ENCODE data around the gene CEP350. TPM values are rescaled to one million over a fixed set of nuclear protein-coding genes. Genes with fewer than 3 reads are reported as not detected.

CEP350 gene
- total RNA-seq, 1 experiment from 2014 or later, result 41.1 TPM

DNA sequence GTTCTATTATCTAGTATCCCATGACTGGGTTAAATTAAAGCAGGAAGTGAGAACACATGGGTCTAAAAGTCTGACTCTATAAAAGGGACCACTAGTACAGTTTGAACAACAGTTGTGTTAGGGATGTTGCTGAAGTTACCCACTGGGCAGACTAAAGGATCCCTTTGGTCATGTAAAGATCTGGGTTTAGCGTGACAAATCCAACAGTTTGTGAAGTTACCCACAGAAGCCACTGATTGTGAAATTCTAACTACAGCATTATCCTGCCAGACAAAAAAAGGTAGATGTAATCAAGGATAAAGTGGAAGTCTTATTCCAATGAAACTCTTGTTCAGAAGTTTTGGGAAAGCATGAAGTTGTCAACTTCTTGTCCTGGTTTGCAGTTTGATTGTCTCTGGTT is 205.7 kb downstream of the CEP350 start:
- in situ Hi-C loops (cut with HindIII; ENCODE audit: low pct_unique_long_range_greater_than_20kb, low sequenced_read_pairs), result no loop called here
- ChIA-PET CTCF (no interaction called here), POLR2A (no interaction called here)
- Histone ChIP-seq H3K36me3 (ENCODE audit: control insufficient read depth, insufficient read depth, low read length) (no peaks in the 10 kb centered on the region; the same call in none of the 2 replicates), H3K27ac (ENCODE audit: low read length) (no peak overlapping the region), H3K27me3 (ENCODE audit: control insufficient read depth, insufficient read depth, low read length) (no peaks in the 10 kb centered on the region), H3K9me3 (ENCODE audit: control insufficient read depth, insufficient read depth, low read depth, low read length) (no peaks in the 10 kb centered on the region), H3K4me1 (ENCODE audit: control insufficient read depth, insufficient read depth, low read length) (peaks cover 23% of the 10 kb centered on the region), H3K4me3 (ENCODE audit: low read depth in 2 of 2, low read length in 2 of 2) (no peak overlapping the region)
- ATAC-seq (no peak), DNase-seq (ENCODE audit: low read depth, low spot score) (no peak)
- BruUV-seq (replicated peaks), result no TSS peak
- intact Hi-C loops (cut with micrococcal nuclease; ENCODE audit: unreplicated experiment), result no loop called here
- TF ChIP-seq POLR2AphosphoS5 (IDR thresholded peaks at IDR 0.05; ENCODE audit: low read depth, low read length) (no peak), CTCF (IDR thresholded peaks at IDR 0.05) (no peak), SIN3A (IDR thresholded peaks at IDR 0.05; ENCODE audit: borderline replicate concordance, insufficient read depth, low read depth, low read length) (no peak), TCF7L2 (IDR thresholded peaks at IDR 0.05; ENCODE audit: low read depth, low read length) (no peak)
- TF ChIP-seq, protein P1, sequence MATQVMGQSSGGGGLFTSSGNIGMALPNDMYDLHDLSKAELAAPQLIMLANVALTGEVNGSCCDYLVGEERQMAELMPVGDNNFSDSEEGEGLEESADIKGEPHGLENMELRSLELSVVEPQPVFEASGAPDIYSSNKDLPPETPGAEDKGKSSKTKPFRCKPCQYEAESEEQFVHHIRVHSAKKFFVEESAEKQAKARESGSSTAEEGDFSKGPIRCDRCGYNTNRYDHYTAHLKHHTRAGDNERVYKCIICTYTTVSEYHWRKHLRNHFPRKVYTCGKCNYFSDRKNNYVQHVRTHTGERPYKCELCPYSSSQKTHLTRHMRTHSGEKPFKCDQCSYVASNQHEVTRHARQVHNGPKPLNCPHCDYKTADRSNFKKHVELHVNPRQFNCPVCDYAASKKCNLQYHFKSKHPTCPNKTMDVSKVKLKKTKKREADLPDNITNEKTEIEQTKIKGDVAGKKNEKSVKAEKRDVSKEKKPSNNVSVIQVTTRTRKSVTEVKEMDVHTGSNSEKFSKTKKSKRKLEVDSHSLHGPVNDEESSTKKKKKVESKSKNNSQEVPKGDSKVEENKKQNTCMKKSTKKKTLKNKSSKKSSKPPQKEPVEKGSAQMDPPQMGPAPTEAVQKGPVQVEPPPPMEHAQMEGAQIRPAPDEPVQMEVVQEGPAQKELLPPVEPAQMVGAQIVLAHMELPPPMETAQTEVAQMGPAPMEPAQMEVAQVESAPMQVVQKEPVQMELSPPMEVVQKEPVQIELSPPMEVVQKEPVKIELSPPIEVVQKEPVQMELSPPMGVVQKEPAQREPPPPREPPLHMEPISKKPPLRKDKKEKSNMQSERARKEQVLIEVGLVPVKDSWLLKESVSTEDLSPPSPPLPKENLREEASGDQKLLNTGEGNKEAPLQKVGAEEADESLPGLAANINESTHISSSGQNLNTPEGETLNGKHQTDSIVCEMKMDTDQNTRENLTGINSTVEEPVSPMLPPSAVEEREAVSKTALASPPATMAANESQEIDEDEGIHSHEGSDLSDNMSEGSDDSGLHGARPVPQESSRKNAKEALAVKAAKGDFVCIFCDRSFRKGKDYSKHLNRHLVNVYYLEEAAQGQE (IDR thresholded peaks at IDR 0.05; ENCODE audit: insufficient read depth in 1 of 2, low read depth in 2 of 2, low read length in 1 of 2), result no peak

GRCh38 chr1:180163041-180163440 is 208.4 kb downstream of the CEP350 start:
- TF ChIP-seq, protein P1 (IDR thresholded peaks at IDR 0.05; ENCODE audit: insufficient read depth in 1 of 2, low read depth in 2 of 2, low read length in 1 of 2), result no peak
- BruUV-seq (replicated peaks), result no TSS peak
- ChIA-PET POLR2A (no interaction called here), CTCF (interaction anchor here (0.7 kb wide), 1 partner anchor 468 kb away, joined by 4 read pairs; no protein-coding TSS in a partner anchor)
- DNase-seq (ENCODE audit: low read depth, low spot score) (no peak), ATAC-seq (no peak)
- in situ Hi-C loops (cut with HindIII; ENCODE audit: low pct_unique_long_range_greater_than_20kb, low sequenced_read_pairs) (no loop called here), intact Hi-C loops (cut with micrococcal nuclease; ENCODE audit: unreplicated experiment) (no loop called here)
- Histone ChIP-seq H3K36me3 (ENCODE audit: control insufficient read depth, insufficient read depth, low read length) (no peaks in the 10 kb centered on the region; the same call in 1 of the 2 replicates), H3K4me3 (ENCODE audit: low read depth in 2 of 2, low read length in 2 of 2) (no peak overlapping the region), H3K27me3 (ENCODE audit: control insufficient read depth, insufficient read depth, low read length) (no peaks in the 10 kb centered on the region), H3K27ac (ENCODE audit: low read length) (no peak overlapping the region), H3K4me1 (ENCODE audit: control insufficient read depth, insufficient read depth, low read length) (peaks cover 4% of the 10 kb centered on the region; the same call in 1 of the 2 replicates), H3K9me3 (ENCODE audit: control insufficient read depth, insufficient read depth, low read depth, low read length) (no peaks in the 10 kb centered on the region)

Other genes starting within 250 kb of the CEP350 start
- gene FAM163A, start 211.5 kb upstream of the CEP350 start, total RNA-seq (2021; ENCODE audit: unreplicated experiment), result not detected
- gene TOR1AIP2, start 77.0 kb upstream of the CEP350 start, total RNA-seq (2021; ENCODE audit: unreplicated experiment), result 94.9 TPM
- 62.0 TPM for gene TOR1AIP1, start 72.5 kb upstream of the CEP350 start, total RNA-seq (2021; ENCODE audit: unreplicated experiment)
- 152 TPM for gene QSOX1, start 200.1 kb downstream of the CEP350 start, total RNA-seq (2021; ENCODE audit: unreplicated experiment)